Endothelial cell of umbilical vein (primary cell): ENCODE results near the gene MCM8. TPM values are rescaled to one million over a fixed set of nuclear protein-coding genes. Genes with fewer than 3 reads are reported as not detected.

Source experiments
- BruUV-seq: library from RNA; stranded (reverse); fragments of 400-500 nt; replicated peaks from 2 replicates; lab custom pipeline; 2021; lab: Mats Ljungman, UMichigan
- CTCF ChIA-PET: fragments of 300-600, 350-600 bp; sonication (Branson Sonifier 250); formaldehyde crosslinking; loops from one replicate; lab custom pipeline; 2021; ENCODE audit warnings: antibody characterized with exemption, inconsistent platforms; lab: Charles Lee
- POLR2A ChIA-PET: fragments of 300-600, 350-600 bp; sonication (Branson Sonifier 250); formaldehyde crosslinking; loops from one replicate; lab custom pipeline; 2021; ENCODE audit warnings: antibody characterized with exemption, inconsistent platforms; lab: Charles Lee
- DNase-seq: peaks from one replicate; pipeline ENCODE4 v3.0.0-alpha.2; 2011; ENCODE audit warnings: low read depth, low spot score
- FAIRE-seq: peaks from 2 replicates; lab custom pipeline; 2011; peaks lifted over from hg19 to GRCh38; lab: Jason Lieb, UNC
- H2AFZ ChIP-seq: 2 replicates; pipeline ENCODE4 v1.6.0; 2012; ENCODE audit warnings: low read depth, low read length, control low read depth, inconsistent platforms
- H3K27ac ChIP-seq: 2 replicates; pipeline ENCODE4 v1.5.1; 2011; ENCODE audit warnings: low read depth, mild to moderate bottlenecking, control low read depth, low read length, moderate library complexity; ENCODE audit not compliant: insufficient read depth
- H3K27me3 ChIP-seq, 2 experiments: 2 replicates each; pipeline versions ENCODE4 v1.6.0 to v1.6.1; 2011; ENCODE audit warnings: low read length in 2 of 2, mixed read lengths in 1 of 2; ENCODE audit not compliant: control insufficient read depth in 2 of 2, insufficient read depth in 2 of 2
- H3K36me3 ChIP-seq, 2 experiments: 2 replicates in 1 of 2; 3 replicates in 1 of 2; pipeline ENCODE4 v1.5.1; 2011; ENCODE audit warnings: low read length in 2 of 2, mild to moderate bottlenecking in 1 of 2, moderate library complexity in 1 of 2; ENCODE audit not compliant: control insufficient read depth in 2 of 2, insufficient read depth in 2 of 2; ENCODE audit errors: extremely low read depth in 1 of 2
- H3K4me1 ChIP-seq: 3 replicates; pipeline ENCODE4 v1.5.1; 2011; ENCODE audit warnings: mild to moderate bottlenecking, low read length; ENCODE audit not compliant: control insufficient read depth, insufficient read depth; ENCODE audit errors: extremely low read depth
- H3K4me2 ChIP-seq: 2 replicates; pipeline ENCODE4 v1.6.1; 2011; ENCODE audit warnings: low read length, control low read depth, mixed read lengths; ENCODE audit not compliant: insufficient read depth
- H3K4me3 ChIP-seq, 3 experiments: fragments of 200-600 bp in 1 of 3; sonication (generic), shearing (Covaris generic) in 1 of 3; replicated peaks in 1 of 3; 2 replicates each; pipeline ENCODE4 v1.5.1; 2011 to 2016; ENCODE audit warnings: control low read depth in 3 of 3, low read length in 3 of 3, mild to moderate bottlenecking in 2 of 3, inconsistent platforms in 1 of 3, low read depth in 1 of 3, moderate library complexity in 1 of 3; ENCODE audit not compliant: insufficient read depth in 1 of 3
- H3K79me2 ChIP-seq: 2 replicates; pipeline ENCODE4 v1.6.0; 2012; ENCODE audit warnings: low read length, inconsistent platforms; ENCODE audit not compliant: control insufficient read depth, insufficient read depth
- H3K9ac ChIP-seq: replicated peaks from 2 replicates; pipeline ENCODE3; 2011; ENCODE audit warnings: low read length, control low read depth; ENCODE audit not compliant: insufficient read depth; ENCODE audit errors: extremely low read depth
- H3K9me1 ChIP-seq: replicated peaks from 3 replicates; pipeline ENCODE4 v1.6.0; 2011; ENCODE audit warnings: mild to moderate bottlenecking, low read length; ENCODE audit not compliant: control insufficient read depth, insufficient read depth; ENCODE audit errors: extremely low read depth
- H3K9me3 ChIP-seq: replicated peaks from 2 replicates; pipeline ENCODE4 v1.5.1; 2012; ENCODE audit warnings: low read length, inconsistent platforms; ENCODE audit not compliant: control insufficient read depth, insufficient read depth
- H4K20me1 ChIP-seq: replicated peaks from 2 replicates; pipeline ENCODE3; 2011; ENCODE audit warnings: mild to moderate bottlenecking, low read length; ENCODE audit not compliant: control insufficient read depth, insufficient read depth; ENCODE audit errors: extremely low read depth
- CTCF ChIP-seq, 2 donors: IDR thresholded peaks; 1 replicate in 1 of 2; 2 replicates in 1 of 2; pipeline ENCODE4 v1.5.1; 2011; ENCODE audit warnings: low read length in 2 of 2, mild to moderate bottlenecking in 2 of 2, moderate library complexity in 2 of 2, control low read depth in 1 of 2, inconsistent platforms in 1 of 2, low read depth in 1 of 2; ENCODE audit not compliant: insufficient read depth in 1 of 2; ENCODE audit errors: extremely low read depth in 1 of 2
- EZH2 ChIP-seq: IDR thresholded peaks from 2 replicates; pipeline ENCODE4 v1.6.1; 2012; ENCODE audit warnings: borderline replicate concordance, low read depth, mild to moderate bottlenecking, moderate library complexity, low read length, inconsistent platforms; ENCODE audit not compliant: severe bottlenecking
- FOS ChIP-seq: IDR thresholded peaks from 2 replicates; pipeline ENCODE4 v1.6.1; 2011; ENCODE audit warnings: mild to moderate bottlenecking, low read length, moderate library complexity, borderline replicate concordance; ENCODE audit not compliant: insufficient read depth
- GATA2 ChIP-seq: IDR thresholded peaks from 2 replicates; pipeline ENCODE4 v1.7.0; 2011; ENCODE audit warnings: low read depth, mild to moderate bottlenecking, moderate library complexity, mixed read lengths, low read length; ENCODE audit not compliant: insufficient read length, insufficient read depth
- JUN ChIP-seq: IDR thresholded peaks from 2 replicates; pipeline ENCODE4 v1.6.1; 2011; ENCODE audit warnings: borderline replicate concordance, low read depth; ENCODE audit not compliant: insufficient read length, insufficient read depth
- MAX ChIP-seq: IDR thresholded peaks from 2 replicates; pipeline ENCODE4 v1.6.1; 2011; ENCODE audit not compliant: insufficient read depth, insufficient read length
- MYC ChIP-seq: IDR thresholded peaks from one replicate; pipeline ENCODE4 v1.6.1; 2011; ENCODE audit warnings: mild to moderate bottlenecking, low read depth, low read length
- POLR2A ChIP-seq: IDR thresholded peaks from 2 replicates; pipeline ENCODE4 v1.6.1; 2012; ENCODE audit warnings: low read depth, mild to moderate bottlenecking, control low read depth, low read length
- POLR2AphosphoS5 ChIP-seq: IDR thresholded peaks from 2 replicates; pipeline ENCODE4 v1.6.1; 2012; ENCODE audit warnings: low read depth, mild to moderate bottlenecking, control low read depth, low read length, moderate library complexity; ENCODE audit not compliant: insufficient read depth
- dilution Hi-C: fragments of 300-500 bp; cut with MboI; formaldehyde crosslinking; loops from one replicate; pipeline ENCODE4 v1.15.0; 2019; ENCODE audit warnings: low sequenced_read_pairs; ENCODE audit not compliant: extremely low pct_ligation_motif_present
- intact Hi-C: fragments of 100-400 bp; cut with micrococcal nuclease; formaldehyde crosslinking; loops from one replicate; pipeline ENCODE4 v1.10.0; 2022
- polyA plus RNA-seq, 4 experiments: library from polyadenylated mRNA; depleted of rRNA in 3 of 4; stranded (reverse) in 3 of 4; unstranded in 1 of 4; fragments of >200 nt; gene quantifications; 2 replicates each; pipeline versions ENCODE4 v1.2.1 to v1.2.3, GENCODE V29; 2011 to 2012; ENCODE audit warnings: missing spikeins in 1 of 4
- total RNA-seq: library from RNA; stranded (reverse); gene quantifications from 2 replicates; pipeline ENCODE4 v1.2.3, GENCODE V29; 2021

MCM8 gene
- total and polyA plus RNA-seq, 2 donors (not counting 3 experiments of a cell fraction or from before 2014, with no cell fraction given): 2.9 to 14.4 TPM

GRCh38 chr20:5969348-5969935, 19.0 kb downstream of the MCM8 start:
- ChIA-PET POLR2A (no interaction called here), CTCF (no interaction called here)
- Histone ChIP-seq H3K79me2 (no peaks in the 10 kb centered on the region), H3K27me3 (no peaks in the 10 kb centered on the region), H3K36me3 (peaks cover 0 to 8% of the 10 kb centered on the region in 2 experiments), H3K9ac (no peak overlapping the region), H3K4me1 (no peaks in the 10 kb centered on the region), H3K4me2 (no peak overlapping the region), H4K20me1 (no peaks in the 10 kb centered on the region), H2AFZ (no peak overlapping the region), H3K9me1 (no peaks in the 10 kb centered on the region), H3K27ac (no peak overlapping the region), H3K4me3 (no peak overlapping the region), H3K9me3 (no peaks in the 10 kb centered on the region)
- DNase-seq (no peak), FAIRE-seq (no peak)
- dilution Hi-C loops: no loop called here
- intact Hi-C loops: no loop called here
- TF ChIP-seq MAX (no peak), GATA2 (no peak), POLR2A (no peak), FOS (no peak), POLR2AphosphoS5 (no peak), CTCF (IDR thresholded peaks at IDR 0.05; ENCODE audit: extremely low read depth in 1 of 2, insufficient read depth in 1 of 2, low read depth in 1 of 2, low read length in 2 of 2) (no peak), MYC (no peak), EZH2 (no peak), JUN (no peak)
- no TSS peak for BruUV-seq
